ENCODE results near the gene DOCK7.
"Not testable (repeated sequence)": the region's sequence is repeated elsewhere in the genome, so short reads cannot be mapped to it uniquely, and the experiment has no call there.

DOCK7 gene

GRCh38 chr1:62625415-62625814 lies 62.8 kb downstream of the DOCK7 start:
- H3K27ac ChIP-seq = no peak overlapping the region
- no peak for TF ChIP-seq CTCF (conservative IDR thresholded peaks at IDR 0.05)
- no peak for TF ChIP-seq ZFX (IDR thresholded peaks at IDR 0.05)

GRCh38 chr1:62621907-62622306 lies 66.3 kb downstream of the DOCK7 start:
- no peak overlapping the region; the same call in 1 of the 2 replicates for H3K27ac ChIP-seq
- TF ChIP-seq ZFX (IDR thresholded peaks at IDR 0.05) = no peak
- TF ChIP-seq CTCF (conservative IDR thresholded peaks at IDR 0.05) = no peak

- TF ChIP-seq ZFX (IDR thresholded peaks at IDR 0.05) (no peak), CTCF (conservative IDR thresholded peaks at IDR 0.05) (no peak)
- H3K27ac ChIP-seq = no peak overlapping the region
Measured at GRCh38 chr1:62613890-62614289, 74.3 kb downstream of the DOCK7 start.

- H3K27ac ChIP-seq = no peak overlapping the region
Measured at GRCh38 chr1:62613325-62613727, 74.9 kb downstream of the DOCK7 start.

GRCh38 chr1:62612770-62613169 lies 75.4 kb downstream of the DOCK7 start:
- no peak overlapping the region for H3K27ac ChIP-seq

More at GRCh38 chr1:62613325-62613727, 74.9 kb downstream of the DOCK7 start:
- TF ChIP-seq ZFX (IDR thresholded peaks at IDR 0.05) (no peak), CTCF (conservative IDR thresholded peaks at IDR 0.05) (no peak)

GRCh38 chr1:62610588-62610987 lies 77.6 kb downstream of the DOCK7 start:
- not testable (repeated sequence) for H3K27ac ChIP-seq

More at GRCh38 chr1:62612770-62613169, 75.4 kb downstream of the DOCK7 start:
- TF ChIP-seq CTCF (conservative IDR thresholded peaks at IDR 0.05) (no peak), ZFX (IDR thresholded peaks at IDR 0.05) (no peak)

GRCh38 chr1:62608905-62609304 lies 79.3 kb downstream of the DOCK7 start:
- H3K27ac ChIP-seq = no peak overlapping the region
- TF ChIP-seq ZFX (IDR thresholded peaks at IDR 0.05) (no peak), CTCF (conservative IDR thresholded peaks at IDR 0.05) (no peak)

- H3K27ac ChIP-seq = no peak overlapping the region
- no peak for TF ChIP-seq CTCF (conservative IDR thresholded peaks at IDR 0.05)
- no peak for TF ChIP-seq ZFX (IDR thresholded peaks at IDR 0.05)
Measured at GRCh38 chr1:62601457-62601856, 86.7 kb downstream of the DOCK7 start.
